Measurements from ENCODE around the gene RPS28.

GRCh38 chr19:8366121-8366581 is 44.9 kb downstream of the RPS28 start:
- no peak for TF ChIP-seq CTCF (conservative IDR thresholded peaks at IDR 0.05; ENCODE audit: low read depth, low read length)
- TF ChIP-seq EZH2phosphoT487 (IDR thresholded peaks at IDR 0.05; ENCODE audit: borderline replicate concordance, low read length), result no peak

Measured in PC-3 (cell line).